Activated CD8-positive, alpha-beta memory T cell treated with anti-CD3 and anti-CD28 coated beads, Interleukin-2, amount 10 ng/mL, durations not matched to agents 7 days and 5 days (primary cell): ENCODE data around the gene UMODL1. TPM values are rescaled to one million over a fixed set of nuclear protein-coding genes. Genes with fewer than 3 reads are reported as not detected.
"Not testable (repeated sequence)": the region's sequence is repeated elsewhere in the genome, so short reads cannot be mapped to it uniquely, and the experiment has no call there.

ENCODE experiments used
- ATAC-seq: fragments of 150-1000 bp; cut with Tn5 transposase; one replicate; pipeline ENCODE4 v1.10.0; 2021; ENCODE audit warnings: moderate library complexity
- CTCF ChIA-PET: fragments of 350-600 bp; sonication (Branson Sonifier 250); formaldehyde crosslinking; loops from one replicate; lab custom pipeline; 2021; ENCODE audit warnings: antibody characterized with exemption; lab: Charles Lee
- DNase-seq: peaks from one replicate; pipeline ENCODE4 v3.0.0-alpha.2; 2020
- H3K27ac Mint-ChIP-seq: one replicate; pipeline ENCODE4 v1.8.0; 2021; ENCODE audit warnings: mild to moderate bottlenecking, mixed read lengths
- H3K27me3 Mint-ChIP-seq: one replicate; pipeline ENCODE4 v1.8.0; 2021; ENCODE audit warnings: mixed read lengths
- H3K36me3 Mint-ChIP-seq: one replicate; pipeline ENCODE4 v1.8.0; 2021; ENCODE audit warnings: mild to moderate bottlenecking, mixed read lengths
- H3K4me1 Mint-ChIP-seq: one replicate; pipeline ENCODE4 v1.8.0; 2021; ENCODE audit warnings: mixed read lengths
- H3K4me3 Mint-ChIP-seq: one replicate; pipeline ENCODE4 v1.8.0; 2021; ENCODE audit warnings: mild to moderate bottlenecking, moderate library complexity, mixed read lengths
- H3K9me3 Mint-ChIP-seq: one replicate; pipeline ENCODE4 v1.8.0; 2022; ENCODE audit warnings: low read depth, mixed read lengths
- total RNA-seq, 2 experiments: library from RNA; stranded (reverse); gene quantifications; one replicate each; pipeline ENCODE4 v1.2.3, GENCODE V29; 2021

Gene UMODL1
- total RNA-seq, 2 experiments from 2014 or later, result 0.05 TPM; not detected in 1

GRCh38 chr21:42164064-42164789 lies 93.1 kb downstream of the UMODL1 start:
- H3K27ac Mint-ChIP-seq, result no peak overlapping the region
- no peaks in the 10 kb centered on the region for H3K36me3 Mint-ChIP-seq
- CTCF ChIA-PET, result interaction anchor here (0.6 to 5.1 kb wide), 25 partner anchors 13 to 297 kb away, joined by 3 to 106 read pairs (median 4); no protein-coding TSS in a partner anchor

GRCh38 chr21:42164818-42165217 lies 93.7 kb downstream of the UMODL1 start:
- peaks cover 3% of the 10 kb centered on the region for H3K27me3 Mint-ChIP-seq
- H3K4me1 Mint-ChIP-seq, result peaks cover 25% of the 10 kb centered on the region
- no peak for DNase-seq

More at GRCh38 chr21:42164064-42164789, 93.1 kb downstream of the UMODL1 start:
- Mint-ChIP-seq H3K9me3 (no peaks in the 10 kb centered on the region), H3K4me1 (peaks cover 25% of the 10 kb centered on the region), H3K27me3 (peaks cover under 1% of the 10 kb centered on the region), H3K4me3 (no peak overlapping the region)
- DNase-seq (peak; percentile 80), ATAC-seq (peak; percentile 89)

DNA sequence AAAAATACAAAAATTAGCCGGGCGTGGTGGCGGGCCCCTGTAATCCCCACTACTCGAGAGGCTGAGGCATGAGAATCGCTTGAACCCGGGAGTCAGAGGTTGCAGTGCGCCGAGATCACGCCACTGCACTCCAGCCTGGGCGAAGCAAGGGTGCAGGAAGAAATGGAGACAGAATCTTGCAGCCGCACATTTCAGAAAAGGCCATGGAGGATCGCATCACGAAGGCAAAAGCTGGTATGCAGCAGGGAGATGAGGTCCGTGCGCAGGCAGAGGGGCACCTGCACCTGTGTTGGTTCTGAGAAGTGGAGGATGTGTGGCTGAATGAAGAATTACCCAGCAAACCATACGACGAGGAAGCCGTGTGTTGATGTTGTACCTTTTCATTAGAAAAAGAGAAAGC lies 94.8 kb downstream of the UMODL1 start:
- no peaks in the 10 kb centered on the region for H3K36me3 Mint-ChIP-seq
- H3K4me1 Mint-ChIP-seq, result peaks cover 23% of the 10 kb centered on the region

More at GRCh38 chr21:42164818-42165217, 93.7 kb downstream of the UMODL1 start:
- CTCF ChIA-PET, result interaction anchor here (0.7 to 5.1 kb wide), 20 partner anchors 17 to 297 kb away, joined by 3 to 106 read pairs (median 5); no protein-coding TSS in a partner anchor
- ATAC-seq, result no peak
- no peaks in the 10 kb centered on the region for H3K9me3 Mint-ChIP-seq
- no peak overlapping the region for H3K27ac Mint-ChIP-seq
- no peak overlapping the region for H3K4me3 Mint-ChIP-seq
- no peaks in the 10 kb centered on the region for H3K36me3 Mint-ChIP-seq

GRCh38 chr21:42169758-42170157 lies 98.6 kb downstream of the UMODL1 start:
- H3K27me3 Mint-ChIP-seq, result peaks cover 6% of the 10 kb centered on the region
- no peak overlapping the region for H3K27ac Mint-ChIP-seq
- H3K36me3 Mint-ChIP-seq, result no peaks in the 10 kb centered on the region
- no peak overlapping the region for H3K4me3 Mint-ChIP-seq
- CTCF ChIA-PET, result interaction anchor here (0.7 to 1.7 kb wide), 2 partner anchors 50 to 90 kb away, joined by 3 to 7 read pairs; no protein-coding TSS in a partner anchor
- H3K4me1 Mint-ChIP-seq, result peaks cover under 1% of the 10 kb centered on the region
- no peaks in the 10 kb centered on the region for H3K9me3 Mint-ChIP-seq
- ATAC-seq (no peak), DNase-seq (no peak)

More for the DNA sequence above, 94.8 kb downstream of the UMODL1 start:
- Mint-ChIP-seq H3K4me3 (no peak overlapping the region), H3K9me3 (no peaks in the 10 kb centered on the region), H3K27me3 (peaks cover 3% of the 10 kb centered on the region), H3K27ac (no peak overlapping the region)
- ATAC-seq, result no peak
- DNase-seq, result peak; percentile 19
- CTCF ChIA-PET, result interaction anchor here (1.3 to 5.1 kb wide), 6 partner anchors 22 to 94 kb away, joined by 3 to 106 read pairs (median 7); no protein-coding TSS in a partner anchor

- Mint-ChIP-seq H3K27me3 (peaks cover 18% of the 10 kb centered on the region), H3K36me3 (no peaks in the 10 kb centered on the region), H3K27ac (no peak overlapping the region), H3K4me3 (no peak overlapping the region), H3K9me3 (no peaks in the 10 kb centered on the region), H3K4me1 (no peaks in the 10 kb centered on the region)
- CTCF ChIA-PET, result interaction anchor here (1.3 to 1.6 kb wide), 3 partner anchors 21 to 139 kb away, joined by 3 to 4 read pairs (median 4); no protein-coding TSS in a partner anchor
- DNase-seq, result peak; percentile 18
- no peak for ATAC-seq
These were observed 100.3 kb downstream of the UMODL1 start for GRCh38 chr21:42171091-42172053.

DNA sequence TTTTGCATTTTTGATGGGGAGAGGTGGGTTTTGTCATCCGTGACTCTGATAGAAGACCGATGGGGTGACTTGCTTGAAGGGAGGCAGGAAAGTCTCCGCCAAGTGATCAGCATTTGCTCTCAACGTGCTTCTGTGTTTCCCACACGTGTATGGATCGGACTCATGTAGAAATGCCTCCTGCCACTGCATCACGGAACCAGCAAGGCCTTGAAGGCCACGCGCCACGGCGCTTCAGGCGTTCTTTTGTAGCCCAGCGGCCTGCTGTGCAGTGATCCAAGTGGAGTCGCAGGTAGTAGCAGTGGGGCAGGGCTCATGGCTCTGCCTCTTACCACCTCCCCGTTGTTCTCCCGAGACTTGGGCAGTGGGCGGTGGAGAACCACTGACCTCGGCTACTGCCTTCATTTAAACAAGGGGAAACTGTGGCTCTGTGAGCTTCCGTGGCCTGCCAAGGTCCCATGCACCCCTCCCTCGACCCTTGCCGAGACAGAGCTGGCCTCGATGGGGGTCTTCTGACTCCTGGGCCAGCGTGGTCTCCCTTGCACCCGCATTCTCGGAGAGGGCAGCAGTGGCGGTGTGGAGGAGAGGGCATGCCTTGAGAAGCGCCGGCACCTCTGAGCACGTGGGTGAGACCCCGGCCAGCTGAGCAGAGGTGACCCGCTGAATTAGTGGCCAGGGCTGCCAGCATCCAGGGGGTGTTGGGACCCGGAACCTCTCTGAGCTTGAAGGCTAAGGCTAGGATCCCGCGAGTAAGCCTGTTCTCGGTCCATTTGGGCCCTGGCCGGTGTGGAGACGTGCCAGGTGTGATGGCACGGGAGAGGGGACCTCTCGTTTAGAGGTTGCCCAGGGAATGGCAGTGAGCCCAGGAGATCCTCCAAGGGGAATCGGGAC lies 101.7 kb downstream of the UMODL1 start:
- H3K4me3 Mint-ChIP-seq, result no peak overlapping the region
- no peak overlapping the region for H3K27ac Mint-ChIP-seq
- no peaks in the 10 kb centered on the region for H3K9me3 Mint-ChIP-seq
- DNase-seq, result peak; percentile 37
- CTCF ChIA-PET, result interaction anchor here (1.3 to 1.6 kb wide), 2 partner anchors 86 to 138 kb away, joined by 3 to 4 read pairs; no protein-coding TSS in a partner anchor
- H3K27me3 Mint-ChIP-seq, result peaks cover 25% of the 10 kb centered on the region
- H3K4me1 Mint-ChIP-seq, result no peaks in the 10 kb centered on the region
- ATAC-seq, result no peak
- H3K36me3 Mint-ChIP-seq, result no peaks in the 10 kb centered on the region

GRCh38 chr21:42174173-42174572 lies 103.1 kb downstream of the UMODL1 start:
- ATAC-seq, result no peak

GRCh38 chr21:42175110-42175710 lies 104.1 kb downstream of the UMODL1 start:
- CTCF ChIA-PET, result no interaction called here
- no peak overlapping the region for H3K4me3 Mint-ChIP-seq
- H3K4me1 Mint-ChIP-seq, result no peaks in the 10 kb centered on the region
- ATAC-seq (no peak), DNase-seq (peak; percentile 29)
- H3K36me3 Mint-ChIP-seq, result no peaks in the 10 kb centered on the region
- H3K9me3 Mint-ChIP-seq, result no peaks in the 10 kb centered on the region
- H3K27ac Mint-ChIP-seq, result no peak overlapping the region
- peaks cover 35% of the 10 kb centered on the region for H3K27me3 Mint-ChIP-seq

More at GRCh38 chr21:42174173-42174572, 103.1 kb downstream of the UMODL1 start:
- Mint-ChIP-seq H3K4me3 (no peak overlapping the region), H3K27ac (no peak overlapping the region), H3K36me3 (no peaks in the 10 kb centered on the region), H3K27me3 (peaks cover 33% of the 10 kb centered on the region), H3K9me3 (no peaks in the 10 kb centered on the region), H3K4me1 (no peaks in the 10 kb centered on the region)
- DNase-seq, result peak; percentile 34
- CTCF ChIA-PET, result no interaction called here

DNA sequence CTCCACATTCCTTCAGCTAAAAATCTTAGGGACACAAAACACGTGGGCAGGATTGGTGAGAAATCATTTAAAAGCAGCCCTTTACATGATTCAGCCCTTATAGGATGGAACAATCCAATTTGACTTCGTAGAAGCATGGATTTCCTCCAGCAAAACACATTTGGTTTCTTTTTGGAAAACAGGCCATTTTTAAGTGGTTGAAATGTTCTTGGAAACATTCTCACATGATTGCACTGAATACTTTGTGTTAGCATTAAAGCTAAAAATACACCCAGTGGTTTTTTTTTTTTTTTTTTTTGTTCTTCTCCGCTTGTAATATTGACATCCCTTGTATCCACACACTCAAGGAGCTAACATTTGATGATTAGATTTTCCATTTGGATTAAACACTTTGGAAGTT lies 105.7 kb downstream of the UMODL1 start:
- CTCF ChIA-PET, result interaction anchor here (0.8 to 1.0 kb wide), 2 partner anchors 13 to 82 kb away, joined by 3 to 4 read pairs; no protein-coding TSS in a partner anchor
- Mint-ChIP-seq H3K4me1 (no peaks in the 10 kb centered on the region), H3K27me3 (peaks cover 48% of the 10 kb centered on the region), H3K36me3 (no peaks in the 10 kb centered on the region), H3K27ac (no peak overlapping the region), H3K9me3 (no peaks in the 10 kb centered on the region), H3K4me3 (no peak overlapping the region)
- ATAC-seq, result no peak
- DNase-seq, result no peak

- DNase-seq, result no peak
- ATAC-seq, result no peak
- H3K27me3 Mint-ChIP-seq, result peaks cover 50% of the 10 kb centered on the region
- CTCF ChIA-PET, result no interaction called here
- no peaks in the 10 kb centered on the region for H3K4me1 Mint-ChIP-seq
- no peaks in the 10 kb centered on the region for H3K9me3 Mint-ChIP-seq
- H3K4me3 Mint-ChIP-seq, result no peak overlapping the region
- no peak overlapping the region for H3K27ac Mint-ChIP-seq
- H3K36me3 Mint-ChIP-seq, result no peaks in the 10 kb centered on the region
These were observed 108.2 kb downstream of the UMODL1 start for GRCh38 chr21:42179316-42179715.

DNA sequence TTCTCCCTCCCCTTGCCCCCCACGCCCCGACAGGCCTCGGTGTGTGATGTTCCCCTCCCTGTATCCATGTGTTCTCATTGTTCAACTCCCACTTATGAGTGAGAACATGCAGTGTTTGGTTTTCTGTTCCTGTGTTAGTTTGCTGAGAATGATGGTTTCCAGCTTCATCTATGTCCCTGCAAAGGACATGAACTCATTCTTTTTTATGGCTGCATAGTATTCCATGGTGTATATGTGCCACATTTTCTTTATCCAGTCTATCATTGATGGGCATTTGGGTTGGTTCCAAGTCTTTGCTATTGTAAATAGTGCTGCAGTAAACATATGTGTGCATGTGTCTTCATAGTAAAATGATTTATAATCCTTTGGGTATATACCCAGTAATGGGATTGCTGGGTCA lies 108.9 kb downstream of the UMODL1 start:
- H3K27ac Mint-ChIP-seq, H3K4me1 Mint-ChIP-seq, CTCF ChIA-PET, H3K36me3 Mint-ChIP-seq, DNase-seq, H3K4me3 Mint-ChIP-seq, H3K9me3 Mint-ChIP-seq, ATAC-seq: not testable (repeated sequence)
- peaks cover 50% of the 10 kb centered on the region for H3K27me3 Mint-ChIP-seq
